ENCODE data around the gene PTHLH.

PTHLH gene

GRCh38 chr12:27960821-27961220, 11.7 kb downstream of the PTHLH start:
- DNase-seq (ENCODE audit: insufficient read length, low spot score) (no peak), FAIRE-seq (no peak)
- no peak for TF ChIP-seq CTCF (IDR thresholded peaks at IDR 0.05; ENCODE audit: insufficient read depth, missing control alignments)

GRCh38 chr12:27958675-27959074, 13.9 kb downstream of the PTHLH start:
- no peak for FAIRE-seq
- DNase-seq (ENCODE audit: insufficient read length, low spot score) = no peak
- no peak for TF ChIP-seq CTCF (IDR thresholded peaks at IDR 0.05; ENCODE audit: insufficient read depth, missing control alignments)

- FAIRE-seq = no peak
- DNase-seq (ENCODE audit: insufficient read length, low spot score) = no peak
- TF ChIP-seq CTCF (IDR thresholded peaks at IDR 0.05; ENCODE audit: insufficient read depth, missing control alignments) = no peak
Measured at GRCh38 chr12:27957366-27957765, 15.2 kb downstream of the PTHLH start.

GRCh38 chr12:27953817-27954216, 18.7 kb downstream of the PTHLH start:
- DNase-seq (ENCODE audit: insufficient read length, low spot score) = no peak
- no peak for FAIRE-seq
- TF ChIP-seq CTCF (IDR thresholded peaks at IDR 0.05; ENCODE audit: insufficient read depth, missing control alignments) = no peak

GRCh38 chr12:27953348-27953747, 19.2 kb downstream of the PTHLH start:
- TF ChIP-seq CTCF (IDR thresholded peaks at IDR 0.05; ENCODE audit: insufficient read depth, missing control alignments) = no peak
- DNase-seq (ENCODE audit: insufficient read length, low spot score) (no peak), FAIRE-seq (no peak)

GRCh38 chr12:27952510-27952909, 20.0 kb downstream of the PTHLH start:
- TF ChIP-seq CTCF (IDR thresholded peaks at IDR 0.05; ENCODE audit: insufficient read depth, missing control alignments) = no peak
- DNase-seq (ENCODE audit: insufficient read length, low spot score) (no peak), FAIRE-seq (no peak)

GRCh38 chr12:27951898-27952297, 20.6 kb downstream of the PTHLH start:
- TF ChIP-seq CTCF (IDR thresholded peaks at IDR 0.05; ENCODE audit: insufficient read depth, missing control alignments) = no peak
- DNase-seq (ENCODE audit: insufficient read length, low spot score) (no peak), FAIRE-seq (no peak)

Data from D721Med (cell line).